SU-DHL-6 (cell line): Measurements from ENCODE around the gene COG5.

Experiments
- EZH2phosphoT487 ChIP-seq: fragments of 200-600 bp; sonication (generic), shearing (Covaris generic); conservative IDR thresholded peaks from 2 replicates; pipeline ENCODE4 v1.6.1; 2018; ENCODE audit warnings: mild to moderate bottlenecking, antibody characterized with exemption, low read length, moderate library complexity, mixed read lengths
- TF ChIP-seq, protein P1 (sequence below): fragments of 200-600 bp; sonication (generic); IDR thresholded peaks from one replicate; pipeline ENCODE4 v1.5.1; 2017; ENCODE audit warnings: antibody characterized with exemption, mild to moderate bottlenecking, low read length, moderate library complexity; ENCODE audit not compliant: insufficient read depth, poor library complexity, severe bottlenecking

DNA sequence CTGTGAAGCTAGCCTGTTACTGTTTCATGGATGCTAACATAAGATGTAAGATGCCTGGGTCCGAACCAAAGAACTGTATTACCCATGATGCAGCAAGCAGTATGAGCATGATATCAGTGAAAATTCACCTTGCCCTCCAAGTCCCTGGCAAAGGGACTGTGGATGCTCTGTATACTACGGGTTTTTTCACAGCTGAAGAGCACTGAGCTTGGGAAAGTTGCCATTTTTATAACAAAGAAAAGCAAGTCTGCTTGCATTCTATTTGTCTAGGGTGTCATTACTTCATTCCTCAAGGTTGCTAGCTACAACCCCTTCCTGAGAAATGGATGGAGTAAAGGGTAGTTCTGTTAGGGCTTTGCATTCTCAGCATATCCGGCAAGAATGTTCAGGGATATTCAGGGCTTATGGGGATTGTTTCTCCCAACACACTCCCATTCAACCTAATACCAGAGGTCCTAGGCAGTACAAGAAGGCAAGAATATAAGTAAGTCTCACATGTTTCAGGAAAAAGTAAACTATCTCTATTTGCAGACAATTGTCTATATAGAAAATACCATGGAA, 99.0 kb downstream of the COG5 start:
- TF ChIP-seq, protein P1, sequence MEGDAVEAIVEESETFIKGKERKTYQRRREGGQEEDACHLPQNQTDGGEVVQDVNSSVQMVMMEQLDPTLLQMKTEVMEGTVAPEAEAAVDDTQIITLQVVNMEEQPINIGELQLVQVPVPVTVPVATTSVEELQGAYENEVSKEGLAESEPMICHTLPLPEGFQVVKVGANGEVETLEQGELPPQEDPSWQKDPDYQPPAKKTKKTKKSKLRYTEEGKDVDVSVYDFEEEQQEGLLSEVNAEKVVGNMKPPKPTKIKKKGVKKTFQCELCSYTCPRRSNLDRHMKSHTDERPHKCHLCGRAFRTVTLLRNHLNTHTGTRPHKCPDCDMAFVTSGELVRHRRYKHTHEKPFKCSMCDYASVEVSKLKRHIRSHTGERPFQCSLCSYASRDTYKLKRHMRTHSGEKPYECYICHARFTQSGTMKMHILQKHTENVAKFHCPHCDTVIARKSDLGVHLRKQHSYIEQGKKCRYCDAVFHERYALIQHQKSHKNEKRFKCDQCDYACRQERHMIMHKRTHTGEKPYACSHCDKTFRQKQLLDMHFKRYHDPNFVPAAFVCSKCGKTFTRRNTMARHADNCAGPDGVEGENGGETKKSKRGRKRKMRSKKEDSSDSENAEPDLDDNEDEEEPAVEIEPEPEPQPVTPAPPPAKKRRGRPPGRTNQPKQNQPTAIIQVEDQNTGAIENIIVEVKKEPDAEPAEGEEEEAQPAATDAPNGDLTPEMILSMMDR, result no peak
- no peak for TF ChIP-seq EZH2phosphoT487
